Hematopoietic multipotent progenitor cell (in vitro differentiated cells): ENCODE measurements around the gene NT5C3B. TPM values are rescaled to one million over a fixed set of nuclear protein-coding genes. Genes with fewer than 3 reads are reported as not detected.
"Not testable (repeated sequence)": the region's sequence is repeated elsewhere in the genome, so short reads cannot be mapped to it uniquely, and the experiment has no call there.

Experiments
- DNase-seq, 3 donors: peaks; one replicate each; pipeline ENCODE4 v3.0.0-alpha.2; 2011 to 2015; ENCODE audit warnings: low read depth in 2 of 3, low spot score in 2 of 3
- total RNA-seq: library from RNA; depleted of rRNA; stranded (reverse); fragments of >200 nt; gene quantifications from one replicate; pipeline ENCODE4 v1.2.3, GENCODE V29; 2012

The NT5C3B gene
- 41.5 TPM for total RNA-seq

DNA sequence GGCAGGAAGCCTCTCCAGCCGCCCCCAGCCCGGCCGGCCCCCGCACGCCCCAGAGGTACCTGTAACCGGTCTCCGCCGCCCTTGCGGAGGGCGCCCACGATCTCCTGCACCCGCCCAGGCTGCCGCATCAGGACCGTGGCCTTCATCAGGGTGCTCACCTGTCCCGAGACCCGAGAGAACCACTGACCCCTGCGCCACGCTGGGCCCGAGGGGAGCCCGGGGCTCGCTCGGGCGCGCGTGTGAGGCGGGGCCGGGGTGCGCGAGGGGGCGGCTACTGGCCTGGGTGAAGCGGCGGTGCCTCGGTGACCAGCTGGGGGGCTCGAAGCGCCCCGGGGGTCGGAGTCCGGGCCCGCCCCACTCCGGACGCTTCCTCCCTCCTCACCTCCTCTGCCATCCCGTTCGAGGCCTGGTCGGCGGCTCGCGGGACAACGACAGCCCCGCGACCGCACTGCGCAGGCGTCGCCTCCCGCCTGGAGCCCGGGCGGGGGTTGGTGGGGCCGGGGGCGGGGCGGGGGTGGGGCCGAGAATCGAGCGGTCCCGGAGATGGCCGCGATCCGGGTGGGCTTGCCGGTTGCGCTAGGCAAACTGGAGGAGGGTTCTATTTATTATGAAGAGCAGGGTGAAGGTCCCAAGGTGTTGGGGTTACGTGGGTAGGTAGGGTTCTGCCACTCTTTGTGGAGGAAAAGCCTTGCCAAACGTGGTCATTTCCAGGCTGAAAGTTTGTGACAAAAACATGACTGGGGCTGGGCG, at the start of gene NT5C3B:
Gene NT5C3B, minus strand, starts transcription at position 433 of the 750 bp plus-strand sequence. Its CDS starts 39 bp downstream, at position 394.
- DNase-seq: peak; percentile 6 to 58 (median 39)

DNA sequence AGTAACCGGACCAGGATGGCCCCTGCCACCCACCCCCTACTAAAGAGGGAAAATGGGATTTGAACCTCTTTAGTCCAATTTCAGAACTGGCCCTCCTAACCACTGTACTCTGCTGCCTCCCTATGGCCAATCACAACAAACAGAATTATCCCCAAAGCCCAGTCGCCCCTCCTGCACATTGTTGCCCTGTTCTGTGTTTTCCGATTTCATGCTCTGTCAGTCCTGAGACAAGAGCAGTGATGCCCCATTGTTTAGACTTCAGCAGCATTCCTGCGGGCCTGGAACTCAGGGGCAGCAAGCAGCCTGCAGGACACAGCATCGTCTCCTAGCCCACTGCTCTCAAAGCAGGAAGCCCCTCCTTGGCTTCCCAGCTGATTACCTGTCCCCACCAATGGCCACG, 49.7 kb upstream of the NT5C3B start:
- DNase-seq: peak in 1 of 3 donors; percentile 25

DNA sequence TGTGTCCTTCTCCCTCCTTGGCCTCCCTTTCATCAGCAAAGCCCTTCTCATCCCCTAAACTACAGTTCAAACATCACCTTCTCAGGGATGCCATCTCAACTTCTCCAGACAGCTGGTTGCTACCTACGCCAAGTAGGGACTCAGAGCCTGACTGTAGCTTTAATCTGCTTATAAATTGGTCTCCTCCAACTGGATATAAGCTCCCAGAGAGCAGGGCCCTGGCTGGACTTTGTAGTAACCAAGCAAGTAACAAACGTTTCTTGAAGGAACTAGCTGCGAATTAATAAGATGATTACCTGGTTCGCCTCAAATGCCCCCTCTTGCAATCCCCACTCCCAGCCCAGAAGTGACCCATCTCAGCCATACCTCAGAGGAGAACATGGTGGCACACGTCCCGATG, 46.7 kb upstream of the NT5C3B start:
- DNase-seq: no peak

DNA sequence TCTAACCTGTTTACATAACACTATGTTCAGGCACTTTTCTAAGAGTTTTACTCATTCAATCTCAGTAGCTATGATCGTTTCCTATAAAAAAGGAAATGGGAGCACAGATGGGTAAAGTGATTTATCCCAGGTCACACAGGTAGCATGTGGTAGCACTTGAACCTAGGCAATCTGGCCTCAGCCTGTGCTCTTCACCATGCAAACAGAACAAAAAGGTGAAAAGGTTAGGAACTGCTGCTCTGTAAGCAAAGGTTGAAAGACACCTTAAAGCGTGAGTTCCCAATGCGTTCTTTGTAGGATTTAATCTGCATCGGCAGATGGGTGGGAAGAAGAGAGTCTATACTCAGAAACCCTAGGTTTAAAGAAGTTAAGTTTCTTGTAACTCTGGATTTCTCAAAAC, 44.1 kb upstream of the NT5C3B start:
- no peak for DNase-seq

DNA sequence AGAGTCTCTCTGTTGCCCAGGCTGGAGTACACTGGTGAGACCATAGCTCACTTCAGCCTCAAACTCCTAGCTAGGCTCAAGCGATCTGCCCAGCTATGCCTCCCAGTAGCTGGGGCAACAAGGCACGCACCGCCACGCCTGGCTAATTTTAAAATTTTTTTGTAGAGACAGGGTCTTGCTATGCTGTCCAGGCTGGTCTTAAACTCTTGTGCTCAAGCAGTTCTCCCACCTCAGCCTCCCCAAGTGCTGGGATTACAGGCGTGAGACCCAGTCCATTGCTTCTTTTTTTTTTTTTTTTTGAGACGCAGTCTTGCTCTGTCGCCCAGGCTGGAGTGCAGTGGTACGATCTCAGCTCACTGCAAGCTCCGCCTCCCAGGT, 38.2 kb upstream of the NT5C3B start:
- not testable (repeated sequence) for DNase-seq

DNA sequence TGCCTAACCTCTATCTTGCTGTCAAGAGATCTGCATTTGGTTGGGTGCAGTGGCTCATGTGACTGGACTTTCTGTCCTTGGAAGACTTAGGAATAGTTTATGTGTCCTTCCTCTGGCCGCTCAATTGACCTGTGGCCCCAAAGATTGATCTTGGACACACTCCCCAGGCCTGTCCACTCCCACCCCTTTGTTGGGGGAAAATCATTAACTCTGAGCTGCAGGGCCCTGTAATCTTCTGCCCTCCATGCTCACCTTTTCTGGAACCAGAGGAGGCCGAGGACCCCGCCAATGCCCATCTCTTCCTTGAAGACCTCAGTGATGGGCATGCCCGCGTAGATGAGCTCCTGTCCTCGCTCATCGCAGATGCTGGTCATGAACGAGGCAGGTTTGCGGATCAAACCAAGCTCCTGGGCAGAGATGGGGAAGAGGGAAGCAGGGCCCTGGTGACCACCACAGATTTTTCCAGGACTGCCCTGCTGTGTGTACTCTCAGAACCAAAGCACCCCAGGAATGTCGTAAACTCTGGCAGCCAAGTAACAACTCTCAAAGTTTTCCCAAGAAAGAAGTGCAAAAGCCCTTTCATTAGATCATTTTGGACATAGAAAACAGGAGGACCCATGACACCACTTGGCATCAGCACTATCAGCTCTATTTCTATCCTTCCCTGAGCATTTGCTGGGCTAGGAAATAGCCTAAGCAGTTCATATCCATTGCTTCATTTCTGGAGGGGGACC, 37.7 kb upstream of the NT5C3B start:
- no peak for DNase-seq

DNA sequence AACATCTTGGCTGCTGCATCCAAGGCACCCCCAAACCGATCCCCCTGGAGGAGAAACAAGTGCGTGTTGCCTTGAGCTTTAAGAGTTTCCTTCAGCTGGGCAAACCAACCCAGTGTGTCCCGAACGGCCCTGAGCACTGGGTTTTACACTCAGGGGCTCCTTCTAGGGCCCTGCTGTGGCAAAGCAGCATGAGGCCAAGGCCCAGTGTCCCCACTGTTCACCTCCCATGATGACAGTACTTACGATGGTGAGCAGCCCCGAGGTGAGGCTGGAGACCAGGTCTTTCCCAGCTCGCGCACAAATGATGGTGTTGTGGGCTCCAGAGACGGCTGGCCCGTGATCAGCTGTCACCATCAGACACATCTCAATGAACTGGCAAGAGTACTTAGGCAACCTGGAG, 35.8 kb upstream of the NT5C3B start:
- no peak for DNase-seq

DNA sequence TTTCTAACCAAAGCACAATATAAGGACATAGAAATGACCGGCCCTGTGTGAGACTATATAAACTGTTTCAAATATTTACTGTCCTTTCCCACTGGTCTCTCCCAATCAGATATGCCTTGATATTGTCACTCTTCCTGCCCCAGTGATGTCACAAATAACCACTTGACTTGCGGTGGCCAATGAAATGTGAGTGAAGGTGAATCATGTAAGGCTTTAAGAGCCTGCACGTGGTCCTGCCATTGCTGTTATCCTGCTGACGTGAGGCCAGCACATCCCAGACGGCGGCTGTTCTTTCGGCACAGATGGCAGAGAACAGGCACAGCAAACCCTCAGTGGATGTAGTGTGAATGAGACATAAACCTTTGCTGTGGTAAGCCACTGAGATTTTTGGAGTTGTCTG, 34.6 kb upstream of the NT5C3B start:
- no peak for DNase-seq

DNA sequence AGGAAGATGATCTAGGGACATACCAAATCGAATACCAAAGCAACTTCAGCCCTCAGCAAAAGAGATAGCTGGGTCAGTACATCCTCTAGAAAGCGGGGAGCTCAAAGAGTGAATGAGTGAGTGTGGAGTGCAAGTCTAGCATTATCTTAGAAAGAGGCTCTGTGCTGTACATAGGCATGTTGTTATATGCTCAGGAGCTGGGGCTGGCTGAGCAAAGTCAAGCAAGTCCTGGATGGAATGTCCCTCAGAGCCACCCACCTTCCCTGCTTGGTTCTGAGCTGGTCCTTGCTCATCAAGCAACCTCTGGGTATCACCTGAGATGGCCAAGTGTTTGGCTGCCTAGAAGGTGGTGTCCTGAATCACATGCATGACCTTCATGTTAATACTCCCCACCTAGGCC, 34.1 kb upstream of the NT5C3B start:
- no peak for DNase-seq

DNA sequence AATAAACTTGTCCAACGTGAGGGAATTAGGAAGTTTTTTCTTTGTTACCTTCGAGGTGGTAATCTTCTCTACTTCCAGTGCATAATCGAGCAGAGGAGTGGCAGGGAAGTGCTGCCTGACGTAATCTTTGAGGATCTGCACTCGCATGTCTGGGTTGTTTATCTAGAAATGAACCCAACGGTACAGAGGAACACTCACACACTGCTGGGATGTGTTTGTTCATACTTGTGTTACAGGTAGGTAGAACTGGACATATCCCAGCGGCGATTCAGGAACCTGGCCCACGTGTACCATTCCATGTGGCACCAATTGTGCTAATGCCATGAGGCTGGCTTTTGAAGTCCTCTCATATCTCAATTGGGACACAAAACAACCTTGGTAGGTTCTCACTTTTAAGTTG, 33.4 kb upstream of the NT5C3B start:
- no peak for DNase-seq

DNA sequence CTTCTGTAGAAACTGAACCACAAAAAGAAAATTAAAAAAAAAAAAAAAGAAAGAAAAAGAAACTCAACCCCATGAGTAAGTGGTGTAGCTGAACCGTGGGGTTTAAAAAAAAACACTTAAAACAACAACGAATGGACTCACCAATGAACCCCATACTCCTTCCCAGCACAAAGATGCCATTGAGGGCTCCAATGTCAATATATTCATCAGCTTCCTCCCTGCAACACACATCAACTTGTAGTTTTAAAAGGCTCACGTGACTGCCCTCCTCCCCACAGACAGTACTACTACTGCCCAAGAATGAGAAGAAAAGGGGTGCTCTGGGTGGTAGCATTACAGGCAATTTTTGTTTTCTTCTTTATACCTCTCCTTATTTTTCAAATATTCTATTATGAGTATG, 32.5 kb upstream of the NT5C3B start:
- no peak for DNase-seq

DNA sequence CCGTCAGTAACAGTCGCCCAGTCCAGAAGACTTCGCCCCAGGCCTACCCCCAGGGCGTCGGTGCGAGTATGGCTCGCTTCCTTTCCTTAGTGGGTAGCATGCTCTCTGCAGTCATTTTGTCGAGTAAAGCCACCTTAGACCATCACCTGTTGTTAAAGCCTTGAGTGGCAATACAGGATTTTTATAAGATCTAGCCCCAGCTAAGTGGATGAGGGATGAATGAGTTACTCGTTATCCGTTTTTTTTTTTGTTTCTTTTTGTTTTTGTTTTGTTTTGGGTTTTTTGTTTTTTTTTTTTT, 29.5 kb upstream of the NT5C3B start:
- DNase-seq: no peak

DNA sequence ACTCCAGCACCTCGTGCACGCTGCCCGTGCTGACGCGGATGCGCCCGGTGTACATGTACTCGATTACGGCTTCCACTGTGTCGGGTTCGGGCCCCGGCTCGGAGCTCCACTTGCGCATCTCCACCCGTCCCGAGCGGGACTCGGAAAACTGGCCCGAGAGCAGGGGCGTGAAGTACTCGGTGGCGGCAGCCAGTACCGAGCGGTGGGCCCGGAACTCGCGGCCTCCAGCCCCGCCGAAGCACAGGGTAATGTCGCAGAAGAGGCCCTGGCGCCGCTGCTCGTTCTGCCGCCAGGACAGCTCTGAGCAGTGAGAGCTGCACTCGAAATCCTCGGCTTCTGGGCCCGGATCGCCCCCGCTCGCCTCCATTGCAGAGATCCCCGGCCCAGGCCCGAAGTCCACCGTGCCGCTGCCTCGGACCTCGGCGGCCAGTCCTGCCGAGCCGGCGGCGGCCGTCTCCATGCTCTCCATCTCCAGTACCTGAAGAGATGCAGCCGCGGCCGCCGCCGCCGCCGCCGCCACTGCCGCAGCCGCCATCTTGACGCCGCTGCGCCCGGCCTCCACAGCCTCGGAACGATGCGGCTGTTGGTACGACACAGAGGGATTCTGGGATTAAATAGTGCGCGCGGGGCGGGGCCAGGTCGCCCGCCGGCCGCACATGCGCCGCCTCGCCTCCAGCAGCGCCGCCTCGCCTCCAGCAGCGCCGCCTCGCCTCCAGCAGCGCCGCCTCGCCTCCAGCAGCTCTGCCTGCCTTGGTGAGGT, 29.0 kb upstream of the NT5C3B start, which contains the start of gene KLHL11:
Gene KLHL11, minus strand, starts transcription at position 588 of the 760 bp plus-strand sequence. Its CDS starts 53 bp downstream, at position 535.
- DNase-seq: peak; percentile 71 to 90 (median 89)

DNA sequence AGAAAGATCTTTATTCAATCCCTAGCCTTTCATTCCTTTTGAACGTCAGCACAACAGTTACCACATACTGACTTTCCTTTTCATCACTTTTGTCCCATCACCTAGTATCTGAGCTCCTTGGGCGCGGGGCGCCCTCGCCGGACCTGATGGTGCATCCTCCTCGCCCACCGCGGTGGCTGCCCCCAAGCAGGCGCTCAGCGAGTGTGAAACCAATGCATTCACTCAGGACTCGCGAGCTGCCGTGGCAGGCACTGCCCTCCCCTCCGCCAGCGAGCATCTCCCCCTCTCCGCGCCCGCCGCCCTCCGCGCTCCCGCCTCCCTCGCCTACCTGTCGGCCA, 28.4 kb upstream of the NT5C3B start:
- DNase-seq: peak in 1 of 3 donors; percentile 42

DNA sequence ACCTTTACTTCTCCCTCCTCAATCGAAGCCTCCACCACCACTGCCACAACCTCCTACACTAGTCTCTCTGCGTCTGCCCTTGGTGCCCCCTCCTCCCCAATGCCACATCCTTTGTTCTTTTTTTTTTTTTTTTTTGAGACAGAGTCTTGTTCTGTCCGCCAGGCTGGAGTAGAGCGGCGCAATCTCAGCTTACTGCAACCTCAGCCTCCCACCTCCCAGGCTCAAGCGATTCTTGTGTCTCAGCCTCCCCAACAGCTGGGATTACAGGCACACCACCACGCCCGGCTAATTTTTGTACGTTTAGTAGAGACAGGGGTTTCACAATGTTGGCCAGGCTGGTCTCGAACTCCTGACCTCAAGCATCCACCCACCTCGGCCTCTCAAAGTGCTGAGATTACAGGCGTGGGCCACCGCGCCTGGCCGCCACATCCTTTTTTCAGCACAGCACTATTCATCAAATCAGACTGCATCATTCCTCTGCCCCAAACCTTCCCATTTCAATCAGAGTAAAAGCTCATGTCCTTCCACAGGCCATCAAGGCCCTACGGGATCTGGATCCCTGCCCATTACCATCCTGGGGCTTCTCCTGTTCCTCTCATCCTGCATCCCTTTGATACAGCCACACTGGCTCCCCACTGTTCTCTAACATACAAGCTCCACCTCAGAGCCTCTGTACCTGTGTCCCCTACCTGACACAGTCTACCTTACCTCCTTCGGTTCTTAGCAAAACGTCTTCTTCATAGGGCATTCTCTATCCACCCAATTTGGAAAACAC, 27.2 kb upstream of the NT5C3B start:
- DNase-seq: peak in 1 of 3 donors; percentile 23

DNA sequence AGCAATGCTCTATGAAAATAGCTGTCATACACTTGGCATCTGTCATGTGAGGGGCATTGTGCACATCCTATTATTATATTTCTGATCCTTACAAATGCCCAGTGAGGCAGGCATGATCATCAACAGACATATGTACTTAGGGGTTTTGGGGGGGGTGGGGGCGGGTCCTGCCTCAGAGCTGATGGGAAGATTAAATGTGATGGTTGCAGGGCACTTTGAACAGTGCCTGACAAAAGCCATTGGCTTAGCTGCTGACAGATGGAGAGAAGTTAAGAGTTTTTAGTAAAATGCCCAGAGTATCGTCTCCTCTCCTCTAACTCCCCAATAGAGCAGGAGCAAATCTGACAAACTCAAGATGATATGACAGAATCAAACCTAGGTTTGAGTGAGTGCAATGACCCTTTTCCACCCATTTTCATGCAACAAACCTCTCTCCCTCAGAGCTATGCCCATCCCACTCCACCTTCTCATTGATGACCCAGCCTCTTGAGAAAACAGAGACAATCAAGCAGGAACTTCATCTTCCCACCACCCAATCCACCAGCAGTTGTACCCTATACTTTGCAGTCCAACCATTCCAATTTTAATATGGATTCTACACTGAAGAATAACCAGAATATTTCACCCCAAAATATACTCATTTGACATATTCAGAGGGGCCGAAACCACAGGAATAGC, 24.4 kb upstream of the NT5C3B start:
- DNase-seq: no peak

DNA sequence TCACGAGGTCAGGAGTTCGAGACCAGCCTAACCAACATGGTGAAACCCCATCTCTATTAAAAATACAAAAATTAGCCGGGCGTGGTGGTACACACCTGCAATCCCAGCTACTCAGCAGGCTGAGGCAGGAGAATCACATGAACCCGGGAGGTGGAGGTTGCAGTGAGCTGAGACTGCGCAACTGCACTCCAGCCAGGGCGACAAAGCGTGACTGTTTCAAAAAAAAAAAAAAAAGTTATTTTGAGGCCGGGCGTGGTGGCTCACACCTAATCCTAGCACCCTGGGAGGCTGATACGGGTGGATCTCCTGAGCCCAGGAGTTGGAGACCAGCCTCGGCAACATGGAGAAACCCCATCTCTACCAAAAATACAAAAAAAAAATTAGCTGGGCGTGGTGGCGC, 15.3 kb upstream of the NT5C3B start:
- DNase-seq: not testable (repeated sequence)

DNA sequence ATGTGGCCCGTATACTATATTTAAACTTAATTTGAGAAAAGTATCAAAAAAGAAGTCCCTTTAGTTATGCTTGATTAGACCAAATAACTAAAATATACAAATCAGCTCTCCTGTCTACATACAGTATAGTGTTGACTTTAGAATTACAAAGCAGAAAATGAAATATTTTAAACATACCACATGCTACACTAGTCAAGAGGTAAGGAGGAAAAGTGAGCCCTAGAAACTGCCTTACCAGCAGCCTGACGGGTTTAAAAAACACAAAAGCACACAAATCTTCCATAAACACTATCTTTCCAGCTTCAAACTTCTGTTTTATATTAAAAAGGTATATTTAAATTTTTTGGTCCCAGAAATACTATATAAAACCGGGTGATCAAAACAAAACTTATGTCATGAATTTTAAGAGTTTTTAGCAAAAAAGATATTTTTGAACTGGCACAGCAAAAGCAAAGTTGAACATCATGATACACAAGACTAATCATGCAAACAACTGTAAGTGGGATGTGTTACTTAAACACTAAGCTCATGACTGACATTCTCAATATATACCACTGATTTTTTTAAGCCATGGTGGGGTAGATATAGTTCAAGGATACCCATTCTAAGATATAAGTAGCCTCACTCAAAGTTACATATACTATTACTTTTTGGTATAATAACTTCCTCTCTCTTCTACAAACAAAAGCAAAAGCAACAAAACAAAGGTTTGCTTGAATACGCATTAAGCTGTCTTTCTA, 13.4 kb upstream of the NT5C3B start:
- DNase-seq: no peak

DNA sequence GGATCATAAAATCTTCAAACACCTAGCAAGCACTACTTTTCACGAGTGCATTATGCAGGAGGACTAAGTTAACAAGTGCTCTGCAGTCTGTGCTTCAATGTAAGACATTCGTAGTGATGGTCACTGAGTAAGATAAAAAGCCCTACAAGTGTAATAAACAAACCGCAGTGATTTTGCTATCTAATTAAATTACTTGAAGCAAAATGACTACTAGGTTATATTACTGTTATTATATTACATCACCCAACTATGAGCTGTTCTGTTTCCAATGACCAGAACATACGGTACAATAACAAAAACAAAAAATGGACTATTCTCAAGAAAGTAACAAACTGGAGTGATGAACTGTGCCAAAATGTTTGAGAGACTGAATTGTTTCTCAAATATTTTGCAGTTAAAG, 12.8 kb upstream of the NT5C3B start:
- DNase-seq: no peak

DNA sequence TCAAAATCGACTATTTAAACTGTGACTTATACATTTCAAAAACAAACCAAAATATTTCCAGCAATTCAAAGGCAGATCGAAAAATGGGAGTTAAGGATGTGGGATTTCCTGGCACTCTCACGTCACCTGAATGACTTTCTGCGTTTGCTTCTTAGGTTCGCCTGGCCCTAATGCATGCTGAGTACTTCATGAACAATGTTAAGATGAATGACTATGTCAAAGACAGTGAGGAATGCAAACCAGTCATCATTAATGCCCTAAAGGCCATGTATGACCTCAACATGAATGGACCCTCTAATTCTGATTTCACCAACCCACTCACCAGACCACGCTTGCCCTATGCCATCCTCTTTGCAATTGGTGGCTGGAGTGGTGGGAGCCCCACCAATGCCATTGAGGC, 8.9 kb upstream of the NT5C3B start:
- DNase-seq: no peak
